OCI-LY7 (cell line): ENCODE results near the gene FERMT2. TPM values are rescaled to one million over a fixed set of nuclear protein-coding genes. Genes with fewer than 3 reads are reported as not detected.

Experiments
- BruUV-seq: library from RNA; stranded (reverse); fragments of 400-500 nt; replicated peaks from 2 replicates; lab custom pipeline; 2021; lab: Mats Ljungman, UMichigan
- CTCF ChIA-PET: fragments of 300-600 bp; sonication (Branson Sonifier 250); formaldehyde crosslinking; loops from one replicate; lab custom pipeline; 2022; ENCODE audit warnings: antibody characterized with exemption; ENCODE audit not compliant: unreplicated experiment; lab: Charles Lee
- POLR2A ChIA-PET: fragments of 300-600 bp; sonication (Branson Sonifier 250); formaldehyde crosslinking; loops from one replicate; lab custom pipeline; 2022; ENCODE audit warnings: antibody characterized with exemption; lab: Charles Lee
- DNase-seq: peaks from one replicate; pipeline ENCODE4 v3.0.0-alpha.2; 2015; ENCODE audit warnings: low spot score
- H2AFZ ChIP-seq: fragments of 200-600 bp; sonication (generic), shearing (Covaris generic); 2 replicates; pipeline ENCODE4 v1.6.1; 2014; ENCODE audit warnings: mild to moderate bottlenecking, antibody characterized with exemption, low read length, moderate library complexity
- H3K27ac ChIP-seq: fragments of 200-600 bp; sonication (generic); 2 replicates; pipeline ENCODE4 v1.5.1; 2014; ENCODE audit warnings: mixed run types, low read depth, mild to moderate bottlenecking, moderate library complexity, low read length, inconsistent platforms; ENCODE audit not compliant: poor library complexity, severe bottlenecking
- H3K36me3 ChIP-seq: fragments of 200-600 bp; sonication (generic); 2 replicates; pipeline ENCODE4 v1.6.1; 2014; ENCODE audit warnings: mild to moderate bottlenecking, antibody characterized with exemption, low read length, moderate library complexity, mixed read lengths; ENCODE audit not compliant: insufficient read depth
- H3K4me1 ChIP-seq: fragments of 200-600 bp; sonication (generic); 2 replicates; pipeline ENCODE4 v1.5.1; 2014; ENCODE audit warnings: mild to moderate bottlenecking, low read length; ENCODE audit not compliant: insufficient read depth, poor library complexity, severe bottlenecking
- H3K4me2 ChIP-seq: fragments of 200-600 bp; sonication (generic); 2 replicates; pipeline ENCODE4 v1.6.1; 2014; ENCODE audit warnings: mild to moderate bottlenecking, low read length
- H3K4me3 ChIP-seq: fragments of 200-600 bp; sonication (generic); 2 replicates; pipeline ENCODE4 v1.5.1; 2014; ENCODE audit warnings: mild to moderate bottlenecking, low read depth, low read length; ENCODE audit not compliant: poor library complexity, severe bottlenecking
- H3K79me2 ChIP-seq: fragments of 200-600 bp; sonication (generic); 2 replicates; pipeline ENCODE4 v1.6.1; 2016; ENCODE audit warnings: low read depth, mild to moderate bottlenecking, low read length, moderate library complexity, mixed read lengths; ENCODE audit not compliant: insufficient read depth
- H3K9me2 ChIP-seq: fragments of 200-600 bp; sonication (generic); 2 replicates; pipeline ENCODE4 v1.6.1; 2016; ENCODE audit warnings: mild to moderate bottlenecking, low read length, mixed read lengths; ENCODE audit not compliant: insufficient read depth
- H3K9me3 ChIP-seq: fragments of 200-600 bp; sonication (generic); 2 replicates; pipeline ENCODE4 v1.6.1; 2014; ENCODE audit warnings: mild to moderate bottlenecking, mixed run types, low read length, mixed read lengths
- H4K20me1 ChIP-seq: fragments of 200-600 bp; sonication (generic); 2 replicates; pipeline ENCODE4 v1.6.1; 2014; ENCODE audit warnings: mild to moderate bottlenecking, antibody characterized with exemption, low read length, moderate library complexity, mixed read lengths; ENCODE audit not compliant: insufficient read depth
- CTCF ChIP-seq: fragments of 200-600 bp; sonication (generic); conservative IDR thresholded peaks from 2 replicates; pipeline ENCODE4 v1.5.1; 2014; ENCODE audit warnings: mild to moderate bottlenecking, antibody characterized with exemption, low read length, moderate library complexity, mixed read lengths
- EZH2phosphoT487 ChIP-seq: fragments of 200-600 bp; sonication (generic); IDR thresholded peaks from 2 replicates; pipeline ENCODE4 v1.6.1; 2018; ENCODE audit warnings: low read depth, borderline replicate concordance, mild to moderate bottlenecking, mixed run types, antibody characterized with exemption, low read length, moderate library complexity, mixed read lengths
- intact Hi-C: fragments of 100-400 bp; cut with micrococcal nuclease; formaldehyde crosslinking; loops from one replicate; pipeline ENCODE4 v1.10.0; 2022; ENCODE audit not compliant: unreplicated experiment
- total RNA-seq, 2 experiments: library from RNA; depleted of rRNA in 1 of 2; stranded (reverse); fragments of >200 nt in 1 of 2; shearing (Covaris generic) in 1 of 2; gene quantifications; 2 replicates each; pipeline ENCODE4 v1.2.3, GENCODE V29; 2014 to 2022

The FERMT2 gene
- total RNA-seq, 2 experiments from 2014 or later, result not detected

DNA sequence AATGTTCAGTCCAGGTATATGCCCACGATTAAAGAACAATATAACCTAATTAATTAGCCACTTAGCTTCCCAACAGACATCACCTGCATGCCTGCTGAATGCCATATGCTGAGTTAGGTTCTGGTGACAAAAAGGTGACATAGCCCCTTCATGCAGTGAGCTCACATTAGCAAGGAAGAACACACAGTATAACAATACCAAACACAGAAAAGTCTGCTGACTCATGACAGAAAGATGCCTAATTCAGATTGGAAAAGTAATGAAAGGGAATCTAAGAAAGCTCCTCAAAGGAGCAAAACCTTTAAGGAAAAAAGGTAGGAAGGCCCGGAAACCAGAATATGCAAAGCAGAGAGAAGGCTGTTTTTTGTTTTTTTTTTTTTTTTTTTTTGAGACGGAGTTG, 59.0 kb downstream of the FERMT2 start:
- ChIA-PET CTCF (no interaction called here), POLR2A (interaction anchor here (0.6 to 0.8 kb wide), 4 partner anchors 18 to 150 kb away, joined by 3 to 5 read pairs (median 4); no protein-coding TSS in a partner anchor)
- no peaks in the 10 kb centered on the region for H3K9me2 ChIP-seq
- H3K36me3 ChIP-seq, result no peaks in the 10 kb centered on the region
- no peaks in the 10 kb centered on the region for H3K9me3 ChIP-seq
- no TSS peak for BruUV-seq
- TF ChIP-seq CTCF, result no peak
- no peak for TF ChIP-seq EZH2phosphoT487
- H3K79me2 ChIP-seq, result no peaks in the 10 kb centered on the region
- no peak overlapping the region for H3K27ac ChIP-seq
- H4K20me1 ChIP-seq, result no peaks in the 10 kb centered on the region
- H3K4me2 ChIP-seq, result no peak overlapping the region
- H3K4me3 ChIP-seq, result no peak overlapping the region
- intact Hi-C loops, result no loop called here
- H3K4me1 ChIP-seq, result no peaks in the 10 kb centered on the region
- no peak overlapping the region for H2AFZ ChIP-seq
- DNase-seq, result no peak

GRCh38 chr14:52888839-52889838, 61.7 kb downstream of the FERMT2 start:
- no peak for DNase-seq
- no peak overlapping the region for H3K27ac ChIP-seq
- intact Hi-C loops, result no loop called here
- no peak overlapping the region for H3K4me3 ChIP-seq
- no peaks in the 10 kb centered on the region for H3K4me1 ChIP-seq
- no peaks in the 10 kb centered on the region for H3K79me2 ChIP-seq
- H3K9me3 ChIP-seq, result no peaks in the 10 kb centered on the region
- no peaks in the 10 kb centered on the region for H4K20me1 ChIP-seq
- CTCF ChIA-PET, result no interaction called here
- H3K4me2 ChIP-seq, result no peak overlapping the region
- H3K9me2 ChIP-seq, result no peaks in the 10 kb centered on the region
- BruUV-seq, result no TSS peak
- no peaks in the 10 kb centered on the region for H3K36me3 ChIP-seq
- POLR2A ChIA-PET, result interaction anchor here (0.5 to 1.3 kb wide), 5 partner anchors 9 to 235 kb away, joined by 3 to 4 read pairs (median 3); no protein-coding TSS in a partner anchor
- TF ChIP-seq CTCF (no peak), EZH2phosphoT487 (no peak)
- no peak overlapping the region for H2AFZ ChIP-seq

- no peak overlapping the region for H2AFZ ChIP-seq
- no peak overlapping the region for H3K27ac ChIP-seq
- no peak overlapping the region for H3K4me2 ChIP-seq
- ChIA-PET CTCF (no interaction called here), POLR2A (interaction anchor here (0.9 to 1.3 kb wide), 2 partner anchors 8 to 13 kb away, joined by 3 to 4 read pairs; no protein-coding TSS in a partner anchor)
- no peak for TF ChIP-seq CTCF
- TF ChIP-seq EZH2phosphoT487, result no peak
- H3K79me2 ChIP-seq, result no peaks in the 10 kb centered on the region
- no peaks in the 10 kb centered on the region for H3K9me2 ChIP-seq
- intact Hi-C loops, result no loop called here
- H3K4me1 ChIP-seq, result no peaks in the 10 kb centered on the region
- H4K20me1 ChIP-seq, result no peaks in the 10 kb centered on the region
- H3K4me3 ChIP-seq, result no peak overlapping the region
- H3K9me3 ChIP-seq, result no peaks in the 10 kb centered on the region
- no peaks in the 10 kb centered on the region for H3K36me3 ChIP-seq
- no TSS peak for BruUV-seq
- no peak for DNase-seq
Observed at GRCh38 chr14:52888159-52888558, 62.7 kb downstream of the FERMT2 start.
